Stimulated activated CD8-positive, alpha-beta memory T cell treated with anti-CD3 and anti-CD28 coated beads, Interleukin-4, amount 100 ng/mL, for 1 hour (primary cell): ENCODE results near the gene GADD45B.
A peak's percentile ranks its signal among the peaks of the same experiment; 100 is the strongest.
"Not testable (repeated sequence)": the region's sequence is repeated elsewhere in the genome, so short reads cannot be mapped to it uniquely, and the experiment has no call there.

Source experiments
- DNase-seq, 2 donors: peaks; one replicate each; pipeline ENCODE4 v3.0.0-alpha.2; 2020; ENCODE audit warnings: low read depth in 2 of 2, low spot score in 1 of 2

The GADD45B gene

GRCh38 chr19:2443785-2444182 is 32.1 kb upstream of the GADD45B start:
- no peak for DNase-seq

- no peak for DNase-seq
Observed at GRCh38 chr19:2444251-2445002, 31.5 kb upstream of the GADD45B start.

- DNase-seq: no peak
Observed at GRCh38 chr19:2446381-2446780, 29.5 kb upstream of the GADD45B start.

DNA sequence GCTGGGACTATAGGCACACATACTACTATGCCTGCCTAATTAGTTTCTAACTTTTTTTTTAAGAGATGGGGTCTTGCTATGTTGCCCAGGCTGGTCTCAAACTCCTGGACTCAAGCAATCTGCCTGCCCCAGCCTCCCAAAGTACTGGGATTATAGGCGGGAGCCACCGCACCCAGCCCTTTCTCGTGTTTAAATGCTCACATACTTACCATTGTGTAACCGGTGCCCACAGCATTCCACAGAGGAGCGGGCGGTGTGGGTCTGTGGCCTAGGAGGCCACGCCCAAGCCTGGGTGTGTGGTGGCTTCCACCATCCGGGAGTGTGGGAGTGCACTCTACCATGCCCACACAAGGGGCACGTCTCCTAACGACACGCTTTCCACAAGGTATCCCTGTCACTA is 26.9 kb upstream of the GADD45B start:
- no peak for DNase-seq

DNA sequence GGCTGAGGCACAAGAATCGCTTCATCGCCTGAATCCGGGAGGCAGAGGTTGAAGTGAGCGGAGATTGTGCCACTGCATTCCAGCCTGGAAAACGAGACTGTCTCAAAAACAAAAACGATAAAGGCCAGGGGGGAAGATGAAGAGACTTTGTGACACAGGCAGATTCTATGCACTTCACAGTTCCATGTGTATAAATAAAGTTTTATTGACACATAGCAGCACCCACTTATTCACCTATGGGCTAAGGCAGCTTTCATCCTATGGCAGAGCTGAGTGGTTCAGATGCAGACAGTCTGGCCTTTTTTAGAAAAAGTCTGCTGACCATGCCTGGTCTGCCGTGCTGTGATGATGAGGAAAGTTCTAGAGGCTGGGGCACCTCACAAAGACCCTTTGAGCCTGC is 24.8 kb upstream of the GADD45B start:
- no peak for DNase-seq

DNA sequence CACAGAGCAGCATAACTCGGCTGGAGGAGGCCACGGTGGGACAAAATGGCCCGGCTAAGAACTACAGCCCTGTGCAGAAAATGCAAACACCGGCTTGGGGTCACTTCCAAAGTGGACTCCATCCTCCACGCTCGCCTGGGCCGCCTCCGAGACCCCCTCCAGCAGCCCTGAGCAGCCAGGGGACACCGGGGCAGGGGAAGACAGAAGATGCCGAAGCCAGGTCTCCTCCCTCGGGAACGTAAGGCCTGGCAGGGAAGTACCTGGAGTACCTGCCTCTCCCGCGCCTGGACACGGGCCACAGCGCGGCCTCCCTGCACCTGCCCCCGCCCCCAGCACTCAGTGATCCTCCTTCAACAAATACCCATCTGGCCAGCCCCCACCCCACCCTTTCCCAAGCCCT is 24.2 kb upstream of the GADD45B start:
- DNase-seq: no peak

DNA sequence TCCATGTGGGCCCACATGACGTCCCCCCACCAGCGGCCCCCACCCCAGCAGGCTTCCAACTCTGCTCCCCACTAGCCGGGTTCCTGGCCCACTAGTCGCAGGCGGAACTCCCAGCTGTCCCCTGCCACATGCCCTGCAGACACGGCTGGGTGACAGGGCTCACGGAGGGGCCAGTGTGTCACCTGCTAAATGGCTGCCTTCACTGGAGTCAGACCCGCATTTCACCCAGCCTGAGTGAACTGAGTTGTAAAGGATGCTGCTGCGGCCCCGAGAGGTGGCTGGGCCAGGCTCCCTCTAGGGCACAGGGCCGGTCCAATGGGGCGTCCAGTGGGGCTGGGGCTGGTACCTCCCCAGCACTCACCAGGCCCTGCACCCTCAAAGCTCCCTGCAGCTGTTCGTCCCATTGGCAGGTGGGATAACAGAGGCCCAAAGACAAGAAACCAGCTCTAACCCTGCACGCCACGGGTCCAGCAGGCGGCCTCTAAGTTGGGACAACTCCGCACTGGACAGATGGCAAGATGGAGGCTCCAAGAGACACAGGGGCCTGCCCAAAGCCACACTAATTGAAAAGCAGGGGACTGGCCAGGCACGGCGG is 22.4 kb upstream of the GADD45B start:
- no peak for DNase-seq

DNA sequence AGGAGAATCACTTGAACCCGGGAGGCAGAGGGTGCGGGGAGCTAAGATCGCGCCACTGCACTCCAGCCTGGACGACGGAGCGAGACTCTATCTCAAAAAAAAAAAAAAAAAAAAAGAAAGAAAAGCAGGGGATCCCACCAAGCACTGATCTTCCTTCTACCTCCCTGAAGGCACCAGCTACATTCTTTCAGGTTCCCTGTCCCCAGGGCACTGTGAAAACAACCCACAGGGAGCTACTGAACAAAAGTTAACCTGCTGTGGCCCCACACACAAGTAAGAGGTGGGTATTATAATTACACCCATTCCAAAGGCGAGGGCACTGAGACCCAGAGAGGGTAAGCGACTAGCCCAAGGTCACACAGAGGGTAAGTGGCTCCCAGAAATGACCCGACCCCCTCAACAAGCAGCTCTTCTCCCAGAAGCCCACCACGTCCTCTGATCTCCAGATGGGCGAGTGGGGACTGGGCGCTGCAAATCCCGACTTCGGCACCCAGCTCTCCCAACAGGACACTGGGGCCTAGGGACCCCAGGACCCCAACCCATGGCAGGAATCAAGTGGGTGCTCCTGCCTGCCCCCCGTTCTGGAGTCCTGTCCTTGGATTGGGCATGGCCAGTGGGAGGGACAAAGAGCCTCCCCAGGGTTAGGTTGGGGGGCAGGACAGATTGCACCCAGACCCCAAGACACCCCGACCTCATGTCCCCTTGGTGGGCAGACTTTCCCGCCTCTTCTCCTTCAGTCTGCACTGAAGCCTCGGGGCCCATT is 21.5 kb upstream of the GADD45B start:
- no peak for DNase-seq

DNA sequence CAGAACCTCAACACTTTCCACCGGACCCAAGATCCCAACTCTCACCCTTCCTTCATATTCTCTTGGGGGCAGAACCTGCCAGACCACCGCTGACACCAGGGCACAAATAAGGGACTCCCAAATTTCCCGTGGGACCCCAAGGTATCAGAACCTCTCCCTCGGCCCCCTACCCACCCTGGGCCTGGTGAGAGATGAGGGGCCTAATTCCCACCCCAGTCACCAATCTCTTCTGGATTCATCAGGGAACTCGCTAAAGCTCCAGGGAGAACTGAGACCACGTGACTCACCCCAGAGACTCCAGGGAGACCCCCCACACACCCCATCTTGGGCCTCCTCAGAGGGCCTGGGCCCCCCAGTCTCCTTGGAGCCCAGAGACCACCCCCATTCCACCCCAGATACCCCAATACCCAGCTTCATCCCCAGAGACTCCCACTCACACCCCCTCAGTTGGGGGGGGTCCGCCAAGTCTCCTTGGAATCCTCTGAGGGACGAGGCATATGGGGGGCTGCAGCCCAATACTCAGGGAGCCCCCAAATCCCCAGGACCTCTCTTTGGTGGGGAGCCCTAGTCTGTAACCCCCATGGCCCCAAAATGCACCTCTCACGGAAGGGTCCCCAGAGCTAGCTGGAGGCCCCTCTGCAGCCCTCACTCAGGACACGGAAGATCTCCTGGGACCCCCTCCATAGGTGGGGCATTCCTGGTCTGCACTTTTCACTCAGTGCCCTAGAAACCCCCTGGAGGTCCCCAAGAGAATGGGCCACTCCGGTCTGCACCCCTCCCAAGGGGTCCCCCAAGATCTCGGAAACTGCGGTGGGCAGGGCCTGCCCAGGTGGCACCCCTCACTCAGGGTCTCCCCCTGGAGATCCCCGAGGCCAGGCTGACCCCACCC is 20.7 kb upstream of the GADD45B start:
- no peak for DNase-seq

GRCh38 chr19:2455851-2456570 is 19.9 kb upstream of the GADD45B start:
- DNase-seq: no peak

DNA sequence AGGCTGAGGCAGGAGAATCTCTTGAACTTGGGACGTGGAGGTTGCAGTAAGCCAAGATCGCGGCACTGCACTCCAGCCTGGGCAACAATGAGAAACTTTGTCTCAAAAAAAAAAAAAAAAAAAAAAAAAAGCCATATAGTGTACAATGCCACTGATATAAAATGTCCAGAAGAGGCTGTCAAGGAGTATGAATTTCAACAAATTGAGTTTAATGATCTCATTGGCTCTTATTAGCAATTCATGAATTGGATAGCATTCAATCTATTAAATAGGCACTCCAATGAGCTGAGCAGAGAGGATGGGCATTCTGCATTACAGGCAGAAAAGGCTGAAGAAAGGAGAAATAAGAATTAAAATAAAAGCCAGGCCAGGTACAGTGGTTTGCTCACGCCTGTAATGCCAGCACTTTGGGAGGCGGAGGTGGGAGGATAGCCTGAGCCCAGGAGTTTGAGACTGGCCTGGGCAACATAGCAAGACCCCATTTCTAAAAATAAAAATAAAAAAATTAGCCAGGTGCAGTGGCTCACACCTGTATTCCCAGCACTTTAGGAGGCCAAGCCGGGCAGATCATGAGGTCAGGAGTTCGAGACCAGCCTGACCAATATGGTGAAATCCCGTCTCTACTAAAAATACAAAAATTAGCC is 18.4 kb upstream of the GADD45B start:
- no peak for DNase-seq

DNA sequence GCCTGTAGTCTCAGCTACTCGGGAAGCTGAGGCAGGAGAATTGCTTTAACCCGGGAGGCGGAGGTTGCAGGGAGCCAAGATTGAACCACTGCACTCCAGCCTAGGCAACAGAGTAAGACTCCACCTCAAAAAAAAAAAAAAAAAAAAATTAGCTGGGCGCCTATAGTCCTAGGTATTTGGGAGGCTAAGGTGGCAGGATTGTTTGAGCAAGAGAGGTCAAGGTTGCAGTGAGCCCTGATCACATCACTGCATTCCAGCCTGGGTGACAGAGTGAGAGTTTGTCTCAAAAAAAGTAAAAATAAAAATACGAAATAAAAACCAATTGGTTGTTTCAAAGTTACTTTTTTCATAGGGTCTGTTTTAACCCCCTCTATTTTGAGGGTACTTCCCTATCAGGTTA is 17.9 kb upstream of the GADD45B start:
- DNase-seq: no peak

DNA sequence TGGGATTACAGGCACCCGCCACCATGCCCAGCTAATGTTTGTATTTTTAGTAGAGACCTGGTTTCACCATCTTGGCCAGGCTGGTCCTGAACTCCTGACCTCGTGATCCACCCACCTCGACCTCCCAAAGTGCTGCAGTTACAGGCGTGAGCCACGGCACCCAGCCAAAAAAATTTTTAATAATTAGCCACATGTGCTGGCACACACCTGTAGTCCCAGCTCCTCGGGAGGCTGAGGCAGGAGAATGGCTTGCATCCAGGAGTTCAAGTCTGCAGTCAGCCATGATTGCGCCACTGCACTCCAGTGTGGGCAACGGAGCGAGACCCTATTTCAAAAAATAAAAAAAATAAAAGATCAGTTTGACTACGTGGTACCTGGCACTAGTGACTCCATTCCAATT is 17.2 kb upstream of the GADD45B start:
- not testable (repeated sequence) for DNase-seq

DNA sequence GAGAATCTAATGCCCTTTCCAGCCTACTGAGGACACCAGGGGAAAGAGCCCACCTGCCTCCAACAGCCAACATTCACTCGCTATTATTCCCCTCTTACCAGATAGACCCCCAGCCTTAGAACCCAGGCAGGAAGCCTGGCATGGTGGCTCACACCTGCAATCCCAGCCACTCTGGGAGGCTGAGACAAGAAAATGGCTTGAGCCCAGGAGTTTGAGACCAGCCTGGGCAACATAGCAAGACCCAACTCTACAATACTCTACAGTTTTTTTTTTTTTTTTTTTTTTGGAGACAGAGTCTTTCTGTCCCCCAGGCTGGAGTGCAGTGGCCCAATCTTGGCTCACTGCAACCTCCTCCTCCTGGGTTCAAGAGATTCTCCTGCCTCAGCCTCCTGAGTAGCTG is 15.7 kb upstream of the GADD45B start:
- DNase-seq: no peak

DNA sequence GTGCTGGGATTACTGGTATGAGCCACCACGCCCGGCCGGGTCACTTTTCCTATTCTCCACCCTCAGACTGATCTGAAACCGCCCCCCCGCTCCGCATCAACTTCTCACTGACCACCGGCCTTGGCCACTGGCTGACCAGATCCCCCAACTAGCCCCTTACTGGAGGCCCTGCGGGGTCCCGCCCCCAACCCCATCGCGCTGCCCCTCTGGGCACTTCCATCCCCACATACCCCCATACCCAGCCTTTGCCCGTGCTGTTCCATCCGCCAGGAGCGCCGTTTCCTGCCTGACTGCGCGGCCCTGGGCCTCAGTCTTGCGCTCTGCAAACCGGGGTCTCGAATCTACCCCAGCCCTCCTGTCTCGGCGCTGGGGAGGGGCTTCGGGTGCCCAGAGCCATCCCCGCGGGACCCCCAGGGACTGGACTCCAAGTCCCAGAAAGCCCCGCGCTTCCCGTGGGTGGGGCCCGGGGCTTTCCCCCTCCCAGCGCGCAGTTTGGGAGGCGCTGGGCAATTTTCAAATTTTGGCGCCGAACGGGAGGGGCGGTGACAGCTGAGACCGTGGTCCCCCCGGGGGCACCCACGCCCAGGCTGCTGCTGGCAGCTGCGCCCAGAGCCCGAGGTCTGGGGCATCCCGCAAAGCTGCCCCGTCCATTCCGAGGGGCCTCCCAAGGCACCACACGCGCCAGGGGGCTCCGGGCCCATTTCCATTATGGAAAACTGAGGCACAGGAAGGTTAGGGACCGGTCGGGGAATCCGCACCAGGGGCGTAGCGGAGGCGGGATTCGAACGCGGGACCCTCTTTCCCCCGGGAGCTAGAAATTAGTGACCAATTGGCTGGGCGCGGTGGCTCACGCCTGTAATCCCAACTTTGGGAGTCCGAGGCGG is 13.9 kb upstream of the GADD45B start:
- peak in 1 of 2 donors; percentile 19 for DNase-seq

DNA sequence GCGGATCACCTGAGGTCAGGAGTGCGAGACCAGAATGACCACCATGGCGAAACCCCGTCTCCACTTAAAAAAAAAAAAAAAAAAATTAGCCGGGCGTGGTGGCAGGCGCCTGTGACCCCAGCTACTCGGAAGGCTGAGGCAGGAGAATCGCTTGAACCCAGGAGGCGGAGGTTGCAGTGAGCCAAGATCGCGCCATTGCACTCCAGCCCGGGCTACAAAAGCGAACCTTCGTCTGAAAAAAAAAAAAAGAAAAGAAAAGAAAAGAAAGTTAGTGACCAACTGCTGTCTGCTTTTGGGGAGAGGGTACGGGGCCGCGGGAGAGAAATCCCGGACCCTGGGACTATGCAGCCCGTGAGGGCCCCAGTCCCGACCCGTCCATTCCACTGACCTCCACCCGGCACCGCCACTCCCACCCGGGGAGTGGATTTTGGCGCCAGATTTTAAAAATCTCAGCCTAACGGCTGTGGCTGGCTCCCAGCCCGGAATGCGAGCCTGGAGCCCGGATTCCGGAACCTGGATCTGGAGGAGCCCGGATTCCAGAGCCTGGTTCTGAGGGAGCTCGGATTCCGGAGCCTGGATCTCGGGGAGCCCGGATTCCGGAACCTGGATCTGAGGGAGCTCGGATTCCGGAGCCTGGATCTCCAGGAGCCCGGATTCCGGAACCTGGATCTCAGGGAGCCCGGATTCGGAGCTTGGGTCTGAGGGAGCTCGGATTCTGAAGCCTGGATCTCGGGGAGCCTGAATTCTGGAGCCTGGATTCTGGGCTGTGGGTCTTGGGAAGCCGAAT is 13.1 kb upstream of the GADD45B start:
- DNase-seq: no peak

DNA sequence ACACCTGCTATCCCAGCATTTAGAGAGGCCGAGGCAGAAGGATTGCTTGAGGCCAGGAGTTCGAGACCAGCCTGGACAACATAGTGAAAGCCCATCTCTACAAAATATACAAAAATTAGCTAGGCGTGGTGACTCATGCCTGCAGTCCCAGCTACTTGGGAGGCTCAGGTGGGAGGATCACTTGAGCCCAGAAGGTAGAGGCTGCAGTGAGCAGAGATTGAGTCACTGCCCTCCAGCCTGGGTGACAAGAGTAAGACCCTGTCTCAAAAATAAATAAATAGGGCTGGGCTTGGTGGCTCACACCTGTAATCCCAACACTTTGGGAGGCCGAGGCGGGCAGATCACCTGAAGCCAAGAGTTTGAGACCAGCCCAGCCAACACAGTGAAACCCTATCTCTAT is 12.2 kb upstream of the GADD45B start:
- not testable (repeated sequence) for DNase-seq

DNA sequence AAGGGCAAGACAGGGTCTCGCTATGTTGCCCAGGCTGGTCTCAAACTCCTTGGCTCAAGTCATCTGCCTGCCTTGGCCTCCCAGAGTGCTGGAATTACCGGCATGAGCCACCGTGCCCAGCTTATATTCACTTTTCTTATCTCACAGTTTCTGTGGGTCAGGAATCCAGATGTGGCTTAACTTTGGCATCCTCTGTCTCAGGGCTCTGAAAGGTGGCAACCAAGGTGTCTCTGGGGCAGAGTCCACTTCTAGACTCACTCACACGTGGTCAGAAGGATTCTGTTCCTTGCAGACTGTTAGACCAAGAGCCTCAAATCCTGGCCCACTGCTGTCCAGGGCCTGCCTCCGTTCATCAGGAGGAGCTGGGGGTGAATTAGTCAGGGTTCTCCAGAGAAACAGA is 11.5 kb upstream of the GADD45B start:
- DNase-seq: no peak
